ENCODE data around the gene MAPKAPK2. TPM values are rescaled to one million over a fixed set of nuclear protein-coding genes. Genes with fewer than 3 reads are reported as not detected.
"Not testable (repeated sequence)": the region's sequence is repeated elsewhere in the genome, so short reads cannot be mapped to it uniquely, and the experiment has no call there.

MAPKAPK2 gene
- total RNA-seq, 1 donor, result 69.8 TPM

GRCh38 chr1:206741142-206741701 lies 56.5 kb downstream of the MAPKAPK2 start:
- Histone ChIP-seq H3K4me3 (ENCODE audit: low read length) (no peak overlapping the region), H3K4me1 (ENCODE audit: insufficient read depth, low read length) (peaks cover 49% of the 10 kb centered on the region), H3K27me3 (ENCODE audit: insufficient read depth, low read length) (no peaks in the 10 kb centered on the region), H3K9me3 (ENCODE audit: low read depth, low read length) (no peaks in the 10 kb centered on the region)

- H3K4me3 ChIP-seq (ENCODE audit: low read length), result no peak overlapping the region
- H3K4me1 ChIP-seq (ENCODE audit: insufficient read depth, low read length), result peaks cover 34% of the 10 kb centered on the region
- H3K27me3 ChIP-seq (ENCODE audit: insufficient read depth, low read length), result no peaks in the 10 kb centered on the region
- no peaks in the 10 kb centered on the region for H3K9me3 ChIP-seq (ENCODE audit: low read depth, low read length)
Measured at GRCh38 chr1:206742719-206743383, 58.1 kb downstream of the MAPKAPK2 start.

GRCh38 chr1:206744683-206745082 lies 60.0 kb downstream of the MAPKAPK2 start:
- Histone ChIP-seq H3K4me1 (ENCODE audit: insufficient read depth, low read length) (peaks cover 26% of the 10 kb centered on the region), H3K4me3 (ENCODE audit: low read length) (no peak overlapping the region), H3K9me3 (ENCODE audit: low read depth, low read length) (no peaks in the 10 kb centered on the region), H3K27me3 (ENCODE audit: insufficient read depth, low read length) (no peaks in the 10 kb centered on the region)

GRCh38 chr1:206745301-206745700 lies 60.6 kb downstream of the MAPKAPK2 start:
- Histone ChIP-seq H3K4me3 (ENCODE audit: low read length) (no peak overlapping the region), H3K9me3 (ENCODE audit: low read depth, low read length) (no peaks in the 10 kb centered on the region), H3K27me3 (ENCODE audit: insufficient read depth, low read length) (no peaks in the 10 kb centered on the region), H3K4me1 (ENCODE audit: insufficient read depth, low read length) (peaks cover 23% of the 10 kb centered on the region)

- Histone ChIP-seq H3K4me3 (ENCODE audit: low read length) (no peak overlapping the region), H3K27me3 (ENCODE audit: insufficient read depth, low read length) (no peaks in the 10 kb centered on the region), H3K9me3 (ENCODE audit: low read depth, low read length) (no peaks in the 10 kb centered on the region), H3K4me1 (ENCODE audit: insufficient read depth, low read length) (peaks cover 31% of the 10 kb centered on the region)
Measured at GRCh38 chr1:206748348-206749030, 63.8 kb downstream of the MAPKAPK2 start.

GRCh38 chr1:206751891-206752290 lies 67.2 kb downstream of the MAPKAPK2 start:
- Histone ChIP-seq H3K9me3 (ENCODE audit: low read depth, low read length) (no peaks in the 10 kb centered on the region), H3K4me1 (ENCODE audit: insufficient read depth, low read length) (peaks cover 21% of the 10 kb centered on the region), H3K27me3 (ENCODE audit: insufficient read depth, low read length) (no peaks in the 10 kb centered on the region), H3K4me3 (ENCODE audit: low read length) (no peak overlapping the region)

- peaks cover 23% of the 10 kb centered on the region for H3K4me1 ChIP-seq (ENCODE audit: insufficient read depth, low read length)
- H3K27me3 ChIP-seq (ENCODE audit: insufficient read depth, low read length), result no peaks in the 10 kb centered on the region
- H3K9me3 ChIP-seq (ENCODE audit: low read depth, low read length), result no peaks in the 10 kb centered on the region
Measured at GRCh38 chr1:206752481-206752880, 67.8 kb downstream of the MAPKAPK2 start.

GRCh38 chr1:206753141-206753540 lies 68.4 kb downstream of the MAPKAPK2 start:
- H3K4me1 ChIP-seq (ENCODE audit: insufficient read depth, low read length), result peaks cover 25% of the 10 kb centered on the region
- no peaks in the 10 kb centered on the region for H3K27me3 ChIP-seq (ENCODE audit: insufficient read depth, low read length)
- no peak overlapping the region for H3K4me3 ChIP-seq (ENCODE audit: low read length)
- no peaks in the 10 kb centered on the region for H3K9me3 ChIP-seq (ENCODE audit: low read depth, low read length)

More at GRCh38 chr1:206752481-206752880, 67.8 kb downstream of the MAPKAPK2 start:
- no peak overlapping the region for H3K4me3 ChIP-seq (ENCODE audit: low read length)

GRCh38 chr1:206754011-206754410 lies 69.3 kb downstream of the MAPKAPK2 start:
- no peaks in the 10 kb centered on the region for H3K27me3 ChIP-seq (ENCODE audit: insufficient read depth, low read length)
- no peak overlapping the region for H3K4me3 ChIP-seq (ENCODE audit: low read length)
- H3K9me3 ChIP-seq (ENCODE audit: low read depth, low read length), result no peaks in the 10 kb centered on the region
- H3K4me1 ChIP-seq (ENCODE audit: insufficient read depth, low read length), result peaks cover 27% of the 10 kb centered on the region

GRCh38 chr1:206757524-206758266 lies 73.0 kb downstream of the MAPKAPK2 start:
- Histone ChIP-seq H3K9me3 (ENCODE audit: low read depth, low read length) (no peaks in the 10 kb centered on the region), H3K4me1 (ENCODE audit: insufficient read depth, low read length) (peaks cover 30% of the 10 kb centered on the region), H3K4me3 (ENCODE audit: low read length) (no peak overlapping the region), H3K27me3 (ENCODE audit: insufficient read depth, low read length) (no peaks in the 10 kb centered on the region)

- H3K4me3 ChIP-seq (ENCODE audit: low read length), result no peak overlapping the region
- peaks cover 25% of the 10 kb centered on the region for H3K4me1 ChIP-seq (ENCODE audit: insufficient read depth, low read length)
- H3K9me3 ChIP-seq (ENCODE audit: low read depth, low read length), result no peaks in the 10 kb centered on the region
- no peaks in the 10 kb centered on the region for H3K27me3 ChIP-seq (ENCODE audit: insufficient read depth, low read length)
Measured at GRCh38 chr1:206760590-206760989, 75.9 kb downstream of the MAPKAPK2 start.

- H3K4me3 ChIP-seq (ENCODE audit: low read length), result no peak overlapping the region
- no peaks in the 10 kb centered on the region for H3K9me3 ChIP-seq (ENCODE audit: low read depth, low read length)
- no peaks in the 10 kb centered on the region for H3K27me3 ChIP-seq (ENCODE audit: insufficient read depth, low read length)
- peaks cover 32% of the 10 kb centered on the region for H3K4me1 ChIP-seq (ENCODE audit: insufficient read depth, low read length)
Measured at GRCh38 chr1:206761159-206761768, 76.6 kb downstream of the MAPKAPK2 start.

GRCh38 chr1:206762741-206763364 lies 78.1 kb downstream of the MAPKAPK2 start:
- H3K4me1 ChIP-seq (ENCODE audit: insufficient read depth, low read length), result peaks cover 39% of the 10 kb centered on the region
- not testable (repeated sequence) for H3K9me3 ChIP-seq (ENCODE audit: low read depth, low read length); H3K27me3 ChIP-seq (ENCODE audit: insufficient read depth, low read length); H3K4me3 ChIP-seq (ENCODE audit: low read length)

- H3K4me1 ChIP-seq (ENCODE audit: insufficient read depth, low read length), result peaks cover 53% of the 10 kb centered on the region
- not testable (repeated sequence) for H3K4me3 ChIP-seq (ENCODE audit: low read length); H3K27me3 ChIP-seq (ENCODE audit: insufficient read depth, low read length); H3K9me3 ChIP-seq (ENCODE audit: low read depth, low read length)
Measured at GRCh38 chr1:206765771-206766170, 81.1 kb downstream of the MAPKAPK2 start.

Measured in mononuclear cell (primary cell).